ENCODE measurements around the gene BEND3.
"Not testable (repeated sequence)": the region's sequence is repeated elsewhere in the genome, so short reads cannot be mapped to it uniquely, and the experiment has no call there.

The BEND3 gene

DNA sequence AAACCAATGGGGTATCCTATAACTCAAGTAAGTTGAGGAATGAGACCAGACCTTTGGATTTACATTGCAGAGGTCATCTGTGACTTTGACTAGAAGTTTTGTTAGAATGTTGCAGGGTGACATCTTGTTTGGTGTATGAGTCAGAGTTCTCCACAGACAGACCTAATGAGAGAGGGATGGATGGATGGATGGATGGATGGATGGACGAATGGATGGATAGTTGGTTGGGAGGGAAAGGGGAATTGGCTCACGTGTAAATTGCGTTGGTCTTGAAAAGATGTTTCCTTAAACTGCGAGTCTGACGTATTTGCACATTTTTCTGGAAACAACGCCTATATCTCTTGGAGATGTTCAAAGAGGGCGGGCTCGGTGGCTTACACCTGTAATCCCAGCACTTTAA is 88.3 kb downstream of the BEND3 start:
- in situ Hi-C loops (cut with HindIII; ENCODE audit: low sequenced_read_pairs) = no loop called here
- H3K4me3 ChIP-seq (ENCODE audit: low read depth, low read length) = no peak overlapping the region
- TF ChIP-seq, protein P1, sequence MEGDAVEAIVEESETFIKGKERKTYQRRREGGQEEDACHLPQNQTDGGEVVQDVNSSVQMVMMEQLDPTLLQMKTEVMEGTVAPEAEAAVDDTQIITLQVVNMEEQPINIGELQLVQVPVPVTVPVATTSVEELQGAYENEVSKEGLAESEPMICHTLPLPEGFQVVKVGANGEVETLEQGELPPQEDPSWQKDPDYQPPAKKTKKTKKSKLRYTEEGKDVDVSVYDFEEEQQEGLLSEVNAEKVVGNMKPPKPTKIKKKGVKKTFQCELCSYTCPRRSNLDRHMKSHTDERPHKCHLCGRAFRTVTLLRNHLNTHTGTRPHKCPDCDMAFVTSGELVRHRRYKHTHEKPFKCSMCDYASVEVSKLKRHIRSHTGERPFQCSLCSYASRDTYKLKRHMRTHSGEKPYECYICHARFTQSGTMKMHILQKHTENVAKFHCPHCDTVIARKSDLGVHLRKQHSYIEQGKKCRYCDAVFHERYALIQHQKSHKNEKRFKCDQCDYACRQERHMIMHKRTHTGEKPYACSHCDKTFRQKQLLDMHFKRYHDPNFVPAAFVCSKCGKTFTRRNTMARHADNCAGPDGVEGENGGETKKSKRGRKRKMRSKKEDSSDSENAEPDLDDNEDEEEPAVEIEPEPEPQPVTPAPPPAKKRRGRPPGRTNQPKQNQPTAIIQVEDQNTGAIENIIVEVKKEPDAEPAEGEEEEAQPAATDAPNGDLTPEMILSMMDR (IDR thresholded peaks at IDR 0.05; ENCODE audit: low read depth, low read length) = no peak
- DNase-seq (ENCODE audit: low read depth, low spot score) = no peak

DNA sequence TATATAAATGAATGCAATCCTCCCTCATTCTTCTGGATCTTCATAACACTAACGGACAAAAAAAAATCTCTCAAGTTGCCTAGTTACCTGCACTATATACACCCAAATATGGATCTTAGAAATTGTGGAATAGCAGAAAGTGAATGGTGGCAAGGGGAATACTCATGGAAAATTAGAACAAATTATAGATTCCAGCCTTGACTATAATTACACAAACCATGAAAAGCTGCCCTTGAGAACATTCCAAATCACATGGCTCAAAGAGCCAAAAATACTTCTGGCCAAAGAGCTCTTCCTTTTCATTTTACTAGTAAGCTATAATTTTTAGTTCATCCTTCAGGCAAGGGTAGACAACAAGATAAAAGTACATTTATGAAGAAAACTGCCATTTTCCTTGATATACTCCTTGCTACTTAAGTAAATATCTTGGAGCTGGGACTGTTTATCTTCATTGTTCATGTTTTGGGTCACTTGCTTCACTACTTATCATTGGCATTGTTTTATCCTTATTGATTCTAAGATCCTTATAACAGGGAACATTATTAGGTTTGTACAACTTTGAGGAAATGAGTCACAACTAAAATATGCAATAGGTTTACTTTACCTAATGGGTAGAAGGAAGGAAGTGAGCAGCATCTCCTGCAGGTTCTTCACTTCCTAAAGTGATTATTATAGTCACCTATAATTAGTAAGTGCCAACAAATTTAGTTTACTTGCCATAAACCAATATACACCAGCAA is 93.7 kb downstream of the BEND3 start:
- TF ChIP-seq, protein P1 (IDR thresholded peaks at IDR 0.05; ENCODE audit: low read depth, low read length) = no peak
- in situ Hi-C loops (cut with HindIII; ENCODE audit: low sequenced_read_pairs) = no loop called here
- no peak overlapping the region for H3K4me3 ChIP-seq (ENCODE audit: low read depth, low read length)
- DNase-seq (ENCODE audit: low read depth, low spot score) = no peak

DNA sequence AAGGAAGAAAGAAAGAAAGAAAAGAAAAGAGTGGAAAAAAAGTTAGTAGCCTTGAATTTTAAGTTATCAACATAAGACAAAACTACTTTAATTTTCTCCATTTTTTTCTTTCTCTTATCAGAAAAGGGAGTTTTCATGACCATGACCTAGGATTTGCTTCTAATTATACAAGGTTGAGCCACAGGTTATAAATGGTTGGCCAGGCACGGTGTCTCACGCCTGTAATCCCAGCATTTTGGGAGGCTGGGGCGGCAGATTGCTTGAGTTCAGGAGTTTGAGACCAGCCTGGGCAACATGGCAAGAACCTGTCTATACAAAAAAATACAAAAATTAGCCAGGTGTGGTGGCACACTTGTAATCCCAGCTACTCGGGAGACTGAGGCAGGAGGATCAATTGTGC is 95.1 kb downstream of the BEND3 start:
- in situ Hi-C loops (cut with HindIII; ENCODE audit: low sequenced_read_pairs) = no loop called here
- no peak for DNase-seq (ENCODE audit: low read depth, low spot score)
- no peak overlapping the region for H3K4me3 ChIP-seq (ENCODE audit: low read depth, low read length)
- TF ChIP-seq, protein P1 (IDR thresholded peaks at IDR 0.05; ENCODE audit: low read depth, low read length) = no peak

DNA sequence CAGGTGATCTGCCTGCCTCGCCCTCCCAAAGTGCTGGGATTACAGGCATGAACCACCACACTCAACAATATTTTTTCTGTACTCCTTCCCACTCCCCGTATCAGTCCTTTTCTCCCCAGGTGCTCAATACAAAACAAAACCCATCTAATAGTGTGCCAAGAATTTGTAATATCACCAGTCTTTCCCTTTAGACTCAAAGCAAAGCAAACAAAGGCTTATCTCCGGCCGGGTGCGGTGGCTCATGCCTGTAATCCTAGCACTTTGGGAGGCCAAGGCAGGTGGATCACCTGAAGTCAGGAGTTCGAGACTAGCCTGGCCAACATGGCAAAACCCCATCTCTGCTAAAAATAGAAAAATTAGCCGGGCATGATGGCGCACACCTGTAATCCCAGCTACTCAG is 95.7 kb downstream of the BEND3 start:
- DNase-seq (ENCODE audit: low read depth, low spot score); H3K4me3 ChIP-seq (ENCODE audit: low read depth, low read length); in situ Hi-C loops (cut with HindIII; ENCODE audit: low sequenced_read_pairs): not testable (repeated sequence)

DNA sequence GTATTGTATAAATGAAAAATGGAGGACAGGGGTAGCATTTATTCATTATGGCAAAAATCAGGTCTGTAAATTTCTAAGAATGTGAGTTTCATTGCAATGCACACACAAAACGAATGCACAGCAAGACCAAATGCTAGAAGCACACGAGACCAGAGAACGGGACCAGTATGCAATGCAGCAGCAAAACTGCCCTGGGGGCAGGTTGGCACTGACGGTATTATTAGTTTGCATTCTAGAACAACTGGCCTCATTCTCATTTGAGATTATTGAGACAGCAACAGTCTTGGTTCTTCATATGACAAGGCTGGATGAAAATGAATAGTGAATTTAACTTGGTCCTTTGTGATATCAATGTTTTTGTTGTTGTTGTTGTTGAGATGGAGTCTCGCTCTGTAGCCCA is 96.3 kb downstream of the BEND3 start:
- DNase-seq (ENCODE audit: low read depth, low spot score) = no peak
- in situ Hi-C loops (cut with HindIII; ENCODE audit: low sequenced_read_pairs) = no loop called here
- TF ChIP-seq, protein P1 (IDR thresholded peaks at IDR 0.05; ENCODE audit: low read depth, low read length) = no peak
- no peak overlapping the region for H3K4me3 ChIP-seq (ENCODE audit: low read depth, low read length)
